HL-60 (cell line): ENCODE data around the gene MED29.

Source experiments
- DNase-seq, 2 experiments: peaks; one replicate each; pipeline ENCODE4 v3.0.0-alpha.2; 2010 to 2020; ENCODE audit warnings: low read depth in 1 of 2, low spot score in 1 of 2
- H3K27ac ChIP-seq: fragments of 250-450 bp; sonication (Bioruptor Pico); replicated peaks from 2 replicates; pipeline ENCODE4 v1.5.1; 2020; ENCODE audit warnings: mild to moderate bottlenecking, moderate library complexity
- H3K27me3 ChIP-seq: fragments of 250-450 bp; sonication (Bioruptor Pico); 2 replicates; pipeline ENCODE4 v1.5.1; 2021; ENCODE audit warnings: mild to moderate bottlenecking, moderate library complexity; ENCODE audit not compliant: insufficient read depth, poor library complexity, severe bottlenecking
- H3K4me3 ChIP-seq: replicated peaks from 2 replicates; pipeline ENCODE4 v1.5.1; 2011; ENCODE audit warnings: mild to moderate bottlenecking, control low read depth, low read length; ENCODE audit not compliant: insufficient read depth
- GABPA ChIP-seq: IDR thresholded peaks from 2 replicates; pipeline ENCODE4 v1.6.1; 2012; ENCODE audit warnings: low read depth
- POLR2AphosphoS5 ChIP-seq: IDR thresholded peaks from 2 replicates; pipeline ENCODE4 v1.6.1; 2012; ENCODE audit warnings: low read depth
- SPI1 ChIP-seq: IDR thresholded peaks from 2 replicates; pipeline ENCODE4 v1.6.1; 2012; ENCODE audit warnings: low read depth, mild to moderate bottlenecking, borderline replicate concordance
- TF ChIP-seq, protein P1 (sequence below): IDR thresholded peaks from 2 replicates; pipeline ENCODE4 v1.6.1; 2012; ENCODE audit warnings: low read depth; ENCODE audit not compliant: insufficient replicate concordance
- TF ChIP-seq, protein P2 (sequence below): IDR thresholded peaks from one replicate; pipeline ENCODE4 v1.5.1; 2011; ENCODE audit warnings: low read length, control low read depth, inconsistent platforms; ENCODE audit not compliant: insufficient read depth

MED29 gene

GRCh38 chr19:39362682-39363657, 28.2 kb upstream of the MED29 start:
- no peaks in the 10 kb centered on the region for H3K27me3 ChIP-seq
- H3K27ac ChIP-seq = no peak overlapping the region
- DNase-seq = no peak
- H3K4me3 ChIP-seq = no peak overlapping the region
- TF ChIP-seq, protein P1, sequence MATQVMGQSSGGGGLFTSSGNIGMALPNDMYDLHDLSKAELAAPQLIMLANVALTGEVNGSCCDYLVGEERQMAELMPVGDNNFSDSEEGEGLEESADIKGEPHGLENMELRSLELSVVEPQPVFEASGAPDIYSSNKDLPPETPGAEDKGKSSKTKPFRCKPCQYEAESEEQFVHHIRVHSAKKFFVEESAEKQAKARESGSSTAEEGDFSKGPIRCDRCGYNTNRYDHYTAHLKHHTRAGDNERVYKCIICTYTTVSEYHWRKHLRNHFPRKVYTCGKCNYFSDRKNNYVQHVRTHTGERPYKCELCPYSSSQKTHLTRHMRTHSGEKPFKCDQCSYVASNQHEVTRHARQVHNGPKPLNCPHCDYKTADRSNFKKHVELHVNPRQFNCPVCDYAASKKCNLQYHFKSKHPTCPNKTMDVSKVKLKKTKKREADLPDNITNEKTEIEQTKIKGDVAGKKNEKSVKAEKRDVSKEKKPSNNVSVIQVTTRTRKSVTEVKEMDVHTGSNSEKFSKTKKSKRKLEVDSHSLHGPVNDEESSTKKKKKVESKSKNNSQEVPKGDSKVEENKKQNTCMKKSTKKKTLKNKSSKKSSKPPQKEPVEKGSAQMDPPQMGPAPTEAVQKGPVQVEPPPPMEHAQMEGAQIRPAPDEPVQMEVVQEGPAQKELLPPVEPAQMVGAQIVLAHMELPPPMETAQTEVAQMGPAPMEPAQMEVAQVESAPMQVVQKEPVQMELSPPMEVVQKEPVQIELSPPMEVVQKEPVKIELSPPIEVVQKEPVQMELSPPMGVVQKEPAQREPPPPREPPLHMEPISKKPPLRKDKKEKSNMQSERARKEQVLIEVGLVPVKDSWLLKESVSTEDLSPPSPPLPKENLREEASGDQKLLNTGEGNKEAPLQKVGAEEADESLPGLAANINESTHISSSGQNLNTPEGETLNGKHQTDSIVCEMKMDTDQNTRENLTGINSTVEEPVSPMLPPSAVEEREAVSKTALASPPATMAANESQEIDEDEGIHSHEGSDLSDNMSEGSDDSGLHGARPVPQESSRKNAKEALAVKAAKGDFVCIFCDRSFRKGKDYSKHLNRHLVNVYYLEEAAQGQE = no peak
- no peak for TF ChIP-seq POLR2AphosphoS5
- TF ChIP-seq, protein P2, sequence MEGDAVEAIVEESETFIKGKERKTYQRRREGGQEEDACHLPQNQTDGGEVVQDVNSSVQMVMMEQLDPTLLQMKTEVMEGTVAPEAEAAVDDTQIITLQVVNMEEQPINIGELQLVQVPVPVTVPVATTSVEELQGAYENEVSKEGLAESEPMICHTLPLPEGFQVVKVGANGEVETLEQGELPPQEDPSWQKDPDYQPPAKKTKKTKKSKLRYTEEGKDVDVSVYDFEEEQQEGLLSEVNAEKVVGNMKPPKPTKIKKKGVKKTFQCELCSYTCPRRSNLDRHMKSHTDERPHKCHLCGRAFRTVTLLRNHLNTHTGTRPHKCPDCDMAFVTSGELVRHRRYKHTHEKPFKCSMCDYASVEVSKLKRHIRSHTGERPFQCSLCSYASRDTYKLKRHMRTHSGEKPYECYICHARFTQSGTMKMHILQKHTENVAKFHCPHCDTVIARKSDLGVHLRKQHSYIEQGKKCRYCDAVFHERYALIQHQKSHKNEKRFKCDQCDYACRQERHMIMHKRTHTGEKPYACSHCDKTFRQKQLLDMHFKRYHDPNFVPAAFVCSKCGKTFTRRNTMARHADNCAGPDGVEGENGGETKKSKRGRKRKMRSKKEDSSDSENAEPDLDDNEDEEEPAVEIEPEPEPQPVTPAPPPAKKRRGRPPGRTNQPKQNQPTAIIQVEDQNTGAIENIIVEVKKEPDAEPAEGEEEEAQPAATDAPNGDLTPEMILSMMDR = no peak
- no peak for TF ChIP-seq SPI1
- TF ChIP-seq GABPA = no peak

DNA sequence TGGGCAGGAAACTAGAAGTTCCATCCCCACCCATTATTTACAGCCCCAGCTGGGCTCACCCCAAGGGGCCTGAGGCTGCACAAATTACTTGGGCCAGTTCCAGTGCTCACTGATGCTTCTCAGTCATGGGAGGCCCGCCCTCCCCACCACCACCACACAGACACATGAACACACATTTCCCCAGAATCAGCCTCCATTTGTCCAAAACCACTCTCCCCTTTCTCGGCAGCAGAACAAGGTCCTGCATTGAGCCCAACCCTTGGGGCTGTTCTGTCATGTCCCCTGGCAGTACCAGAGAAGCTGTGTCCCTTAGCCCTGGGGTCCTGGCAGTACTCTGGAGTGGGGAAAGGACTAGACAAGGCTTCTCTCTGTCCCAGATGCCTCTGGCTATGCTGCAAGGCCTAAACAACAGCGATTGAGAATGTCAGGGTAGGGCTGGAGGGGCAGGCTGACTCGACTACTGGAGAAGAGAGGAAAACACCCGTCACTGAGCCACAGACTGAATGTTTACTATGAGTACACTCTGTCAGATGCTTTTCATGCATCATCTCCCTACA, 27.2 kb upstream of the MED29 start:
- Histone ChIP-seq H3K27ac (no peak overlapping the region), H3K4me3 (no peak overlapping the region), H3K27me3 (no peaks in the 10 kb centered on the region)
- no peak for TF ChIP-seq POLR2AphosphoS5
- no peak for TF ChIP-seq SPI1
- TF ChIP-seq, protein P2 = no peak
- TF ChIP-seq GABPA = no peak
- TF ChIP-seq, protein P1 = no peak
- no peak for DNase-seq

DNA sequence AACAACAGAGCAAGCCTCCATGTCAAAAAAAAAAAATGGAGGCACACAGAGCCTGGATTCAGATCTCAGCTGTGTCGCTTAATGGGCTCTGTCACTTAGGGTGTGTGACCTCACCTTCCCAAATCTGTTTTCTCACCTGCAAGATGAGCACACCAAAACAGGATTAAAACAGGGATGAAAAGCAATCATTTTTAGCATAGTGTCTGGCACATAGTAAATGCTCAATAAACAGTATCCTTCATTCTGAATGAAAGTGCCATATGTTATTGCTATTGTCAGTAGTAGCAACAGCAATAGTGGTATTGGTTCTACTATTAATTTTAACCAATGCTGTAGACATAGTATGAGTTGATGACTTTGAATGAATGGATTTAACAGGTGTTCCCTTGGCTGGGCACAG, 25.6 kb upstream of the MED29 start:
- DNase-seq = no peak
- TF ChIP-seq POLR2AphosphoS5 (no peak), SPI1 (no peak), GABPA (no peak)
- TF ChIP-seq, protein P2 = no peak
- TF ChIP-seq, protein P1 = no peak
- H3K4me3 ChIP-seq = no peak overlapping the region
- no peaks in the 10 kb centered on the region for H3K27me3 ChIP-seq
- no peak overlapping the region for H3K27ac ChIP-seq
